Dendritic cell treated with granulocyte-macrophage colony-stimulating factor and Interleukin-4, amounts not matched to agents 40 ng/mL and 50 ng/mL, for 4 days (primary cell): Measurements from ENCODE around the gene HIBADH.
"Not testable (repeated sequence)": the region's sequence is repeated elsewhere in the genome, so short reads cannot be mapped to it uniquely, and the experiment has no call there.

Experiments used
- H3K27ac Mint-ChIP-seq: one replicate; pipeline ENCODE4 v1.8.0; 2022; ENCODE audit warnings: mild to moderate bottlenecking, mixed read lengths
- H3K27me3 Mint-ChIP-seq: one replicate; pipeline ENCODE4 v1.8.0; 2022; ENCODE audit warnings: mild to moderate bottlenecking, mixed read lengths
- H3K36me3 Mint-ChIP-seq: one replicate; pipeline ENCODE4 v1.8.0; 2022; ENCODE audit warnings: low read depth, mixed read lengths
- H3K4me1 Mint-ChIP-seq: one replicate; pipeline ENCODE4 v1.8.0; 2022; ENCODE audit warnings: low read depth, mixed read lengths
- H3K4me3 Mint-ChIP-seq: one replicate; pipeline ENCODE4 v1.8.0; 2022; ENCODE audit warnings: mild to moderate bottlenecking, moderate library complexity, mixed read lengths
- H3K9me3 Mint-ChIP-seq: one replicate; pipeline ENCODE4 v1.8.0; 2022; ENCODE audit warnings: mixed read lengths
- intact Hi-C: fragments of 100-400 bp; cut with micrococcal nuclease; formaldehyde crosslinking; loops from one replicate; pipeline ENCODE4 v1.15.0; 2022

HIBADH gene

GRCh38 chr7:27689591-27690164, 27.0 kb upstream of the HIBADH start:
- peaks cover 10% of the 10 kb centered on the region for H3K4me1 Mint-ChIP-seq
- no peaks in the 10 kb centered on the region for H3K36me3 Mint-ChIP-seq
- H3K4me3 Mint-ChIP-seq, result no peak overlapping the region
- H3K27ac Mint-ChIP-seq, result no peak overlapping the region
- H3K27me3 Mint-ChIP-seq, result peaks cover 6% of the 10 kb centered on the region
- intact Hi-C loops, result loop anchor here (5.0 to 10.0 kb wide), 3 partner anchors 88 to 333 kb away; no protein-coding TSS in a partner anchor
- H3K9me3 Mint-ChIP-seq, result no peaks in the 10 kb centered on the region

GRCh38 chr7:27689150-27689549, 26.5 kb upstream of the HIBADH start:
- Mint-ChIP-seq H3K9me3 (no peaks in the 10 kb centered on the region), H3K36me3 (no peaks in the 10 kb centered on the region), H3K27ac (no peak overlapping the region), H3K27me3 (peaks cover 6% of the 10 kb centered on the region), H3K4me1 (peaks cover 10% of the 10 kb centered on the region), H3K4me3 (no peak overlapping the region)
- intact Hi-C loops, result loop anchor here (5.0 kb wide), 1 partner anchor 333 kb away; no protein-coding TSS in a partner anchor

GRCh38 chr7:27688646-27689045, 26.0 kb upstream of the HIBADH start:
- Mint-ChIP-seq H3K27ac (no peak overlapping the region), H3K4me3 (no peak overlapping the region), H3K27me3 (peaks cover 6% of the 10 kb centered on the region), H3K36me3 (no peaks in the 10 kb centered on the region), H3K9me3 (no peaks in the 10 kb centered on the region), H3K4me1 (peaks cover 10% of the 10 kb centered on the region)
- intact Hi-C loops, result loop anchor here (5.0 kb wide), 1 partner anchor 334 kb away; no protein-coding TSS in a partner anchor

GRCh38 chr7:27688056-27688455, 25.4 kb upstream of the HIBADH start:
- Mint-ChIP-seq H3K27ac (no peak overlapping the region), H3K4me1 (peaks cover 10% of the 10 kb centered on the region), H3K9me3 (no peaks in the 10 kb centered on the region), H3K36me3 (no peaks in the 10 kb centered on the region), H3K27me3 (peaks cover 6% of the 10 kb centered on the region), H3K4me3 (no peak overlapping the region)
- intact Hi-C loops, result loop anchor here (5.0 kb wide), 1 partner anchor 334 kb away; no protein-coding TSS in a partner anchor

- Mint-ChIP-seq H3K4me1 (peaks cover 10% of the 10 kb centered on the region), H3K9me3 (no peaks in the 10 kb centered on the region), H3K27me3 (peaks cover 6% of the 10 kb centered on the region), H3K27ac (no peak overlapping the region), H3K4me3 (no peak overlapping the region), H3K36me3 (no peaks in the 10 kb centered on the region)
- intact Hi-C loops, result loop anchor here (5.0 kb wide), 1 partner anchor 336 kb away; no protein-coding TSS in a partner anchor
These were observed 23.6 kb upstream of the HIBADH start for GRCh38 chr7:27686315-27686714.

- H3K4me3 Mint-ChIP-seq, result no peak overlapping the region
- no peaks in the 10 kb centered on the region for H3K36me3 Mint-ChIP-seq
- intact Hi-C loops, result loop anchor here (5.0 kb wide), 1 partner anchor 336 kb away; no protein-coding TSS in a partner anchor
- no peak overlapping the region for H3K27ac Mint-ChIP-seq
- no peaks in the 10 kb centered on the region for H3K9me3 Mint-ChIP-seq
- H3K4me1 Mint-ChIP-seq, result peaks cover 10% of the 10 kb centered on the region
- peaks cover 6% of the 10 kb centered on the region for H3K27me3 Mint-ChIP-seq
These were observed 23.2 kb upstream of the HIBADH start for GRCh38 chr7:27685893-27686292.

GRCh38 chr7:27685209-27685608, 22.5 kb upstream of the HIBADH start:
- intact Hi-C loops, result loop anchor here (5.0 kb wide), 1 partner anchor 337 kb away; no protein-coding TSS in a partner anchor

GRCh38 chr7:27684491-27684890, 21.8 kb upstream of the HIBADH start:
- no peaks in the 10 kb centered on the region for H3K36me3 Mint-ChIP-seq
- H3K4me3 Mint-ChIP-seq, result no peak overlapping the region
- H3K27me3 Mint-ChIP-seq, result peaks cover 6% of the 10 kb centered on the region
- H3K4me1 Mint-ChIP-seq, result peaks cover under 1% of the 10 kb centered on the region
- no peaks in the 10 kb centered on the region for H3K9me3 Mint-ChIP-seq
- intact Hi-C loops, result no loop called here
- H3K27ac Mint-ChIP-seq, result no peak overlapping the region

More at GRCh38 chr7:27685209-27685608, 22.5 kb upstream of the HIBADH start:
- no peak overlapping the region for H3K4me3 Mint-ChIP-seq
- no peaks in the 10 kb centered on the region for H3K36me3 Mint-ChIP-seq
- peaks cover 6% of the 10 kb centered on the region for H3K27me3 Mint-ChIP-seq
- H3K9me3 Mint-ChIP-seq, result no peaks in the 10 kb centered on the region
- peaks cover 8% of the 10 kb centered on the region for H3K4me1 Mint-ChIP-seq
- no peak overlapping the region for H3K27ac Mint-ChIP-seq

GRCh38 chr7:27680610-27681009, 17.9 kb upstream of the HIBADH start:
- Mint-ChIP-seq H3K4me1 (no peaks in the 10 kb centered on the region), H3K27ac (no peak overlapping the region), H3K27me3 (peaks cover 3% of the 10 kb centered on the region), H3K4me3 (no peak overlapping the region), H3K9me3 (no peaks in the 10 kb centered on the region), H3K36me3 (no peaks in the 10 kb centered on the region)
- intact Hi-C loops, result no loop called here

GRCh38 chr7:27678617-27679260, 16.1 kb upstream of the HIBADH start:
- Mint-ChIP-seq H3K27ac (no peak overlapping the region), H3K27me3 (no peaks in the 10 kb centered on the region), H3K4me3 (no peak overlapping the region), H3K9me3 (no peaks in the 10 kb centered on the region), H3K4me1 (no peaks in the 10 kb centered on the region), H3K36me3 (no peaks in the 10 kb centered on the region)
- intact Hi-C loops, result no loop called here

- no peak overlapping the region for H3K4me3 Mint-ChIP-seq
- no peaks in the 10 kb centered on the region for H3K27me3 Mint-ChIP-seq
- intact Hi-C loops, result no loop called here
- no peaks in the 10 kb centered on the region for H3K4me1 Mint-ChIP-seq
- no peak overlapping the region for H3K27ac Mint-ChIP-seq
- no peaks in the 10 kb centered on the region for H3K9me3 Mint-ChIP-seq
- H3K36me3 Mint-ChIP-seq, result no peaks in the 10 kb centered on the region
These were observed 15.4 kb upstream of the HIBADH start for GRCh38 chr7:27677912-27678612.

- H3K36me3 Mint-ChIP-seq, H3K9me3 Mint-ChIP-seq, H3K27me3 Mint-ChIP-seq, H3K4me3 Mint-ChIP-seq, H3K27ac Mint-ChIP-seq, intact Hi-C loops: not testable (repeated sequence)
- peaks cover 10% of the 10 kb centered on the region for H3K4me1 Mint-ChIP-seq
These were observed 11.4 kb upstream of the HIBADH start for GRCh38 chr7:27674126-27674525.

- intact Hi-C loops, result no loop called here
- Mint-ChIP-seq H3K27me3 (no peaks in the 10 kb centered on the region), H3K9me3 (no peaks in the 10 kb centered on the region), H3K4me3 (no peak overlapping the region), H3K27ac (no peak overlapping the region), H3K4me1 (peaks cover 10% of the 10 kb centered on the region), H3K36me3 (no peaks in the 10 kb centered on the region)
These were observed 9.0 kb upstream of the HIBADH start for GRCh38 chr7:27671675-27672074.

GRCh38 chr7:27670676-27671075, 8.0 kb upstream of the HIBADH start:
- H3K9me3 Mint-ChIP-seq, result no peaks in the 10 kb centered on the region
- no peak overlapping the region for H3K27ac Mint-ChIP-seq
- no peaks in the 10 kb centered on the region for H3K27me3 Mint-ChIP-seq
- H3K36me3 Mint-ChIP-seq, result no peaks in the 10 kb centered on the region
- peaks cover 10% of the 10 kb centered on the region for H3K4me1 Mint-ChIP-seq
- no peak overlapping the region for H3K4me3 Mint-ChIP-seq
- intact Hi-C loops, result no loop called here
